Stimulated activated naive B cell treated with anti-CD40 and anti-IgM and Interleukin-4, amounts not matched to agents 10 μg/mL and 1 μg/mL and 100 μg/mL, for 72 hours (primary cell): ENCODE data around the gene COL12A1.
"Not testable (repeated sequence)": the region's sequence is repeated elsewhere in the genome, so short reads cannot be mapped to it uniquely, and the experiment has no call there.

Experiments used
- ATAC-seq, 2 donors: fragments of 150-1000 bp; cut with Tn5 transposase; replicated peaks; 2 replicates each; pipeline ENCODE4 v1.10.0; 2021; ENCODE audit warnings: moderate library complexity in 1 of 2
- DNase-seq: peaks from one replicate; pipeline ENCODE4 v3.0.0; 2021
- H3K27ac Mint-ChIP-seq: one replicate; pipeline ENCODE4 v1.8.0; 2022; ENCODE audit warnings: mild to moderate bottlenecking, mixed read lengths
- H3K27me3 Mint-ChIP-seq, 2 donors: one replicate each; pipeline ENCODE4 v1.8.0; 2022; ENCODE audit warnings: mixed read lengths in 2 of 2
- H3K36me3 Mint-ChIP-seq, 2 donors: one replicate each; pipeline ENCODE4 v1.8.0; 2022; ENCODE audit warnings: mixed read lengths in 2 of 2, mild to moderate bottlenecking in 1 of 2
- H3K4me1 Mint-ChIP-seq, 2 donors: one replicate each; pipeline ENCODE4 v1.8.0; 2022; ENCODE audit warnings: mixed read lengths in 2 of 2, mild to moderate bottlenecking in 1 of 2
- H3K4me3 Mint-ChIP-seq, 2 donors: one replicate each; pipeline ENCODE4 v1.8.0; 2022; ENCODE audit warnings: mild to moderate bottlenecking in 2 of 2, mixed read lengths in 2 of 2, moderate library complexity in 1 of 2
- H3K9me3 Mint-ChIP-seq, 2 donors: one replicate each; pipeline ENCODE4 v1.8.0; 2022; ENCODE audit warnings: mixed read lengths in 2 of 2, mild to moderate bottlenecking in 1 of 2

The COL12A1 gene

GRCh38 chr6:75204959-75205775, 686 bp downstream of the COL12A1 start:
- Mint-ChIP-seq H3K27ac (peak overlapping the region; percentile 85), H3K4me3 (peak overlapping the region; percentile 81 to 84)
- no peak for ATAC-seq

GRCh38 chr6:75204217-75204958, 1.5 kb downstream of the COL12A1 start:
- no peak for DNase-seq
- Mint-ChIP-seq H3K9me3 (no peaks in the 10 kb centered on the region), H3K27ac (peak overlapping the region; percentile 81), H3K27me3 (peaks cover 80 to 83% of the 10 kb centered on the region in 2 donors), H3K4me3 (peak overlapping the region; percentile 81 to 84), H3K36me3 (no peaks in the 10 kb centered on the region), H3K4me1 (peaks cover 54 to 66% of the 10 kb centered on the region in 2 donors)
- ATAC-seq, result no peak

More at GRCh38 chr6:75204959-75205775, 686 bp downstream of the COL12A1 start:
- Mint-ChIP-seq H3K36me3 (no peaks in the 10 kb centered on the region), H3K27me3 (peaks cover 80 to 88% of the 10 kb centered on the region in 2 donors), H3K4me1 (peaks cover 54 to 66% of the 10 kb centered on the region in 2 donors), H3K9me3 (no peaks in the 10 kb centered on the region)
- DNase-seq, result no peak

- DNase-seq (no peak), ATAC-seq (no peak)
- Mint-ChIP-seq H3K4me3 (no peak overlapping the region), H3K4me1 (peaks cover 49 to 60% of the 10 kb centered on the region in 2 donors), H3K27ac (peak overlapping the region; percentile 7), H3K36me3 (no peaks in the 10 kb centered on the region), H3K27me3 (peaks cover 75 to 78% of the 10 kb centered on the region in 2 donors), H3K9me3 (no peaks in the 10 kb centered on the region)
Measured at GRCh38 chr6:75203721-75204120, 2.1 kb downstream of the COL12A1 start.

GRCh38 chr6:75202676-75203131, 3.1 kb downstream of the COL12A1 start:
- no peak for ATAC-seq
- Mint-ChIP-seq H3K4me3 (no peak overlapping the region), H3K36me3 (no peaks in the 10 kb centered on the region), H3K9me3 (no peaks in the 10 kb centered on the region), H3K4me1 (peaks cover 39 to 50% of the 10 kb centered on the region in 2 donors), H3K27ac (no peak overlapping the region), H3K27me3 (peaks cover 68 to 73% of the 10 kb centered on the region in 2 donors)
- DNase-seq, result no peak

- Mint-ChIP-seq H3K27me3 (peaks cover 61 to 67% of the 10 kb centered on the region in 2 donors), H3K4me1 (peaks cover 33 to 44% of the 10 kb centered on the region in 2 donors), H3K36me3 (no peaks in the 10 kb centered on the region), H3K27ac (peak overlapping the region; percentile 79), H3K9me3 (no peaks in the 10 kb centered on the region), H3K4me3 (peak overlapping the region; percentile 68 to 79)
- ATAC-seq, result peak; percentile 48 to 62
- no peak for DNase-seq
Measured at GRCh38 chr6:75201901-75202672, 3.8 kb downstream of the COL12A1 start.

- ATAC-seq (no peak), DNase-seq (no peak)
- Mint-ChIP-seq H3K9me3 (no peaks in the 10 kb centered on the region), H3K27me3 (peaks cover 51 to 56% of the 10 kb centered on the region in 2 donors), H3K4me3 (no peak overlapping the region), H3K4me1 (peaks cover 25 to 33% of the 10 kb centered on the region in 2 donors), H3K27ac (no peak overlapping the region), H3K36me3 (no peaks in the 10 kb centered on the region)
Measured at GRCh38 chr6:75201021-75201420, 4.8 kb downstream of the COL12A1 start.

- no peaks in the 10 kb centered on the region for H3K9me3 Mint-ChIP-seq
- no peak for ATAC-seq
- no peak for DNase-seq
- peaks cover 39 to 45% of the 10 kb centered on the region in 2 donors for H3K27me3 Mint-ChIP-seq
- H3K36me3 Mint-ChIP-seq, result no peaks in the 10 kb centered on the region
- peaks cover 17 to 22% of the 10 kb centered on the region in 2 donors for H3K4me1 Mint-ChIP-seq
- no peak overlapping the region for H3K4me3 Mint-ChIP-seq
- H3K27ac Mint-ChIP-seq, result no peak overlapping the region
Measured at GRCh38 chr6:75199889-75200288, 6.0 kb downstream of the COL12A1 start.

GRCh38 chr6:75196081-75196687, 9.7 kb downstream of the COL12A1 start:
- DNase-seq (no peak), ATAC-seq (no peak)
- Mint-ChIP-seq H3K36me3 (no peaks in the 10 kb centered on the region), H3K4me3 (no peak overlapping the region), H3K4me1 (no peaks in the 10 kb centered on the region), H3K9me3 (no peaks in the 10 kb centered on the region), H3K27me3 (peaks cover 9 to 11% of the 10 kb centered on the region in 2 donors), H3K27ac (no peak overlapping the region)

GRCh38 chr6:75188221-75188925, 17.5 kb downstream of the COL12A1 start:
- H3K27me3 Mint-ChIP-seq, result peaks cover 4 to 15% of the 10 kb centered on the region in 2 donors
- H3K36me3 Mint-ChIP-seq, result no peaks in the 10 kb centered on the region
- H3K9me3 Mint-ChIP-seq, result peaks cover 3 to 10% of the 10 kb centered on the region in 2 donors
- no peaks in the 10 kb centered on the region for H3K4me1 Mint-ChIP-seq
- H3K4me3 Mint-ChIP-seq, result no peak overlapping the region
- H3K27ac Mint-ChIP-seq, result no peak overlapping the region
- no peak for DNase-seq
- no peak for ATAC-seq

- DNase-seq, H3K27ac Mint-ChIP-seq, H3K36me3 Mint-ChIP-seq, H3K4me3 Mint-ChIP-seq, ATAC-seq, H3K9me3 Mint-ChIP-seq, H3K4me1 Mint-ChIP-seq: not testable (repeated sequence)
- peaks cover 4 to 19% of the 10 kb centered on the region in 2 donors for H3K27me3 Mint-ChIP-seq
Measured at GRCh38 chr6:75186581-75186980, 19.3 kb downstream of the COL12A1 start.

- Mint-ChIP-seq H3K36me3 (no peaks in the 10 kb centered on the region), H3K27me3 (peaks cover 16 to 41% of the 10 kb centered on the region in 2 donors), H3K4me1 (no peaks in the 10 kb centered on the region), H3K9me3 (peaks cover 3 to 10% of the 10 kb centered on the region in 2 donors), H3K4me3 (no peak overlapping the region), H3K27ac (no peak overlapping the region)
- ATAC-seq (no peak), DNase-seq (no peak)
Measured at GRCh38 chr6:75183099-75183541, 22.7 kb downstream of the COL12A1 start.

GRCh38 chr6:75180864-75181263, 25.0 kb downstream of the COL12A1 start:
- H3K27me3 Mint-ChIP-seq, result peaks cover 25 to 39% of the 10 kb centered on the region in 2 donors
- no peak overlapping the region for H3K27ac Mint-ChIP-seq

GRCh38 chr6:75178757-75179156, 27.1 kb downstream of the COL12A1 start:
- Mint-ChIP-seq H3K27me3 (peaks cover 28 to 41% of the 10 kb centered on the region in 2 donors), H3K27ac (no peak overlapping the region), H3K36me3 (no peaks in the 10 kb centered on the region), H3K9me3 (peaks cover 0 to 2% of the 10 kb centered on the region in 2 donors), H3K4me3 (no peak overlapping the region), H3K4me1 (no peaks in the 10 kb centered on the region)
- DNase-seq (no peak), ATAC-seq (no peak)

More at GRCh38 chr6:75180864-75181263, 25.0 kb downstream of the COL12A1 start:
- no peak for DNase-seq
- Mint-ChIP-seq H3K9me3 (peaks cover under 1 to 5% of the 10 kb centered on the region in 2 donors), H3K4me3 (no peak overlapping the region), H3K4me1 (no peaks in the 10 kb centered on the region), H3K36me3 (no peaks in the 10 kb centered on the region)
- ATAC-seq, result no peak
